Measurements from ENCODE around the gene BAZ1A. TPM values are rescaled to one million over a fixed set of nuclear protein-coding genes. Genes with fewer than 3 reads are reported as not detected.

Gene BAZ1A
- total and polyA plus RNA-seq, 2 experiments from 2014 or later: 24.2 to 26.8 TPM

GRCh38 chr14:34715127-34715863 lies 159.9 kb downstream of the BAZ1A start (continued):
- TF ChIP-seq ZNF462 (CRISPR knock-in tag; IDR thresholded peaks at IDR 0.05) (no peak), ETS1 (IDR thresholded peaks at IDR 0.05) (no peak), REST (IDR thresholded peaks at IDR 0.05; ENCODE audit: unreplicated experiment) (no peak), CREB1 (CRISPR knock-in tag; IDR thresholded peaks at IDR 0.05; ENCODE audit: low read depth) (no peak), NANOG (IDR thresholded peaks at IDR 0.05; ENCODE audit: borderline replicate concordance) (no peak), STAT1 (IDR thresholded peaks at IDR 0.05; ENCODE audit: unreplicated experiment) (no peak)
